ENCODE measurements around the gene PHLDA2. TPM values are rescaled to one million over a fixed set of nuclear protein-coding genes. Genes with fewer than 3 reads are reported as not detected.
A peak's percentile ranks its signal among the peaks of the same experiment; 100 is the strongest.

PHLDA2 gene
- total and polyA plus RNA-seq, 2 donors from 2014 or later: 9.0 to 19.7 TPM

DNA sequence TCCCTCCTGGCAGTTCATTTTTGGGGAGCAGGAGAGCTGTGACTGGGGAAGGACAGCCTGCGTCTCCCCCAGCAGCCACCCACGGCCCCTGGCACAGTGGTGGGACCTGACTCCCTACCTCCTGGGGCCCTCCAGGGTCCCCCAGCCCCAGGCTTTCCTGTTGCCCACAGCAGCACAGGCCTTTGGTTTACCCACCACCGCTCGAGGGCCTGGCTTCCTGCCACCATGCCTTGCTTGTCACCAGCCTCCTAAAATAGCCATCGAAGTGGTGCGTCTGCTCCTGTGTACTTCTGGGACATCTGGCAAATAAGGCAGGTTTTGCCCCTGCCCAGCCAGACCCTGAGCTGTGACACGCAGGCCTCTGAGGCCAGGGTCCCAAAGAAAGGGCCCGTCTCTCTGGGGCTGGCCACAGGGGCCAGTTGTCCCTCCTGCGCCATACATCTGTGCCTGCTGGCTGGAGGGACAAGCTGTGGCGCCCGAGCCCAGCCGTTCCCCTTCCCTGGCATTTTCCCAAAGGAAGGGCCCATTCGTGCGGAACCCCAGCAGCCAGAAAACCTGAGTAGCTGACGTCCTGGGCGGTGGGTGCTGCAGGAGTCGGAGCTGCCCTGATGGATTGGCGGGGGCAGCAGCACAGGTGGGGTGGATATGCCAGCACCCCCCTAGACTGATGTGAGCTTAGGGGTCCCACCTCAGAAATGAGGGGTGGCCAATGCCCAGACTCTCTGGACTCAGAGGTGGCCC is 14.6 kb downstream of the PHLDA2 start:
- Histone ChIP-seq H3K4me1 (ENCODE audit: control insufficient read depth in 2 of 3, insufficient read depth in 2 of 3, low read depth in 1 of 3, low read length in 3 of 3) (peaks cover 0 to 16% (median 0%) of the 10 kb centered on the region in 3 donors), H3K27me3 (ENCODE audit: control insufficient read depth, insufficient read depth, low read length) (no peaks in the 10 kb centered on the region), H3K9ac (ENCODE audit: low read length in 3 of 3) (no peak overlapping the region), H3K9me3 (ENCODE audit: control insufficient read depth in 2 of 3, insufficient read depth in 1 of 3, low read length in 3 of 3) (no peaks in the 10 kb centered on the region), H3K27ac (ENCODE audit: low read depth in 2 of 2, low read length in 2 of 2) (no peak overlapping the region), H3K4me3 (ENCODE audit: low read length in 3 of 3) (no peak overlapping the region), H3K36me3 (ENCODE audit: control insufficient read depth in 2 of 3, insufficient read depth in 3 of 3, low read length in 3 of 3) (no peaks in the 10 kb centered on the region)
- FAIRE-seq (no peak), DNase-seq (peak in 1 of 5 donors; percentile 54)
- TF ChIP-seq, protein P1, sequence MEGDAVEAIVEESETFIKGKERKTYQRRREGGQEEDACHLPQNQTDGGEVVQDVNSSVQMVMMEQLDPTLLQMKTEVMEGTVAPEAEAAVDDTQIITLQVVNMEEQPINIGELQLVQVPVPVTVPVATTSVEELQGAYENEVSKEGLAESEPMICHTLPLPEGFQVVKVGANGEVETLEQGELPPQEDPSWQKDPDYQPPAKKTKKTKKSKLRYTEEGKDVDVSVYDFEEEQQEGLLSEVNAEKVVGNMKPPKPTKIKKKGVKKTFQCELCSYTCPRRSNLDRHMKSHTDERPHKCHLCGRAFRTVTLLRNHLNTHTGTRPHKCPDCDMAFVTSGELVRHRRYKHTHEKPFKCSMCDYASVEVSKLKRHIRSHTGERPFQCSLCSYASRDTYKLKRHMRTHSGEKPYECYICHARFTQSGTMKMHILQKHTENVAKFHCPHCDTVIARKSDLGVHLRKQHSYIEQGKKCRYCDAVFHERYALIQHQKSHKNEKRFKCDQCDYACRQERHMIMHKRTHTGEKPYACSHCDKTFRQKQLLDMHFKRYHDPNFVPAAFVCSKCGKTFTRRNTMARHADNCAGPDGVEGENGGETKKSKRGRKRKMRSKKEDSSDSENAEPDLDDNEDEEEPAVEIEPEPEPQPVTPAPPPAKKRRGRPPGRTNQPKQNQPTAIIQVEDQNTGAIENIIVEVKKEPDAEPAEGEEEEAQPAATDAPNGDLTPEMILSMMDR (IDR thresholded peaks at IDR 0.05; ENCODE audit: borderline replicate concordance, extremely low read depth, insufficient read depth): no peak
- intact Hi-C loops (cut with DNase I): no loop called here

DNA sequence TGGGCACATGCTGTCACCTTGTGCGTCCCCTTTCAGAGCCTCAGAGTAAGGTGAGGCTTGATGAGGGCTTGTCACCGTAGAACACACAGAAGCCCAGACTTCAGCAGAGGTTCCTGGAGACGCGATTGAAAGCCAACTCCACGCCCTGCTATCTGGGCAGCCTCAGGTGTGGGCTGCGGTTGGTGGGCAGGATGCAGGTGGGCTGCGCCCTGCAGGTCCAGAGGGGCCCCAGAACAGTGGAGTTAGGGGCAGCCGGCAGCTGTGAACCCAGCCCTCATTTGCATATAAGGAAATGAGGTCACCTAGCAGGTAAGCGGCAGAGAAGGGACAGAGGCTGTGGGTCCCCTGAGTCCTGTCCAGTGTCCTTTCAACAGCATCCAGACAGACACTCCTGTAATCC is 15.4 kb downstream of the PHLDA2 start:
- no peaks in the 10 kb centered on the region for H3K9me3 ChIP-seq (ENCODE audit: control insufficient read depth in 2 of 3, insufficient read depth in 1 of 3, low read length in 3 of 3)
- DNase-seq (no peak), FAIRE-seq (no peak)
- peaks cover 0 to 16% (median 0%) of the 10 kb centered on the region in 3 donors for H3K4me1 ChIP-seq (ENCODE audit: control insufficient read depth in 2 of 3, insufficient read depth in 2 of 3, low read depth in 1 of 3, low read length in 3 of 3)
- peak overlapping the region in 1 of 3 donors; percentile 22 for H3K9ac ChIP-seq (ENCODE audit: low read length in 3 of 3)
- no peak overlapping the region for H3K4me3 ChIP-seq (ENCODE audit: low read length in 3 of 3)
- no peaks in the 10 kb centered on the region for H3K27me3 ChIP-seq (ENCODE audit: control insufficient read depth, insufficient read depth, low read length)
- no peaks in the 10 kb centered on the region for H3K36me3 ChIP-seq (ENCODE audit: control insufficient read depth in 2 of 3, insufficient read depth in 3 of 3, low read length in 3 of 3)
- intact Hi-C loops (cut with DNase I): no loop called here
- H3K27ac ChIP-seq (ENCODE audit: low read depth in 2 of 2, low read length in 2 of 2): peak overlapping the region in 1 of 2 donors; percentile 60
- TF ChIP-seq, protein P1 (IDR thresholded peaks at IDR 0.05; ENCODE audit: borderline replicate concordance, extremely low read depth, insufficient read depth): no peak

DNA sequence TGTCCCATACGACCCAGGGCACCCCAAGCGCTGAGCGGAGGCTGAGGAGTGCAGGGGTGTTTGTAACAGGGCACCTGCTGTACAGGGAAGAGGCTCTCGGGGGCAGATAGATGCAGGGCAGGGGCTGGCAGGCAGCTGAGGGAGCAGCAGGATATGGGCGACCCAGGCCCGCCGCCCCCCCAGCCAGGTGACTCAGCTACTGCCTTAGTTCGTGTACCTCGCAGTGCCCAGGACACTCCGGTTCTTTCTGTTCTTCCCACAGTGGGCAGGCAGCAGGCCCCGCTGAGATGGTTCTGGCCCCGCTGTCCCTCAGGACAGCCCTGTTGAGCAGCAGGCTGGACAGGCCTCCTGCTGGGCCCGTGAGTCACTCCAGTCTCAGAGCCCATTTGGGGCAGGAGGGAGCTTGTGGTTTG is 16.2 kb downstream of the PHLDA2 start:
- no peaks in the 10 kb centered on the region for H3K9me3 ChIP-seq (ENCODE audit: control insufficient read depth in 2 of 3, insufficient read depth in 1 of 3, low read length in 3 of 3)
- peak overlapping the region in 1 of 3 donors; percentile 15 for H3K9ac ChIP-seq (ENCODE audit: low read length in 3 of 3)
- peak overlapping the region; percentile 59 to 60 for H3K27ac ChIP-seq (ENCODE audit: low read depth in 2 of 2, low read length in 2 of 2)
- FAIRE-seq (no peak), DNase-seq (no peak)
- H3K36me3 ChIP-seq (ENCODE audit: control insufficient read depth in 2 of 3, insufficient read depth in 3 of 3, low read length in 3 of 3): no peaks in the 10 kb centered on the region
- peaks cover 0 to 16% (median 0%) of the 10 kb centered on the region in 3 donors for H3K4me1 ChIP-seq (ENCODE audit: control insufficient read depth in 2 of 3, insufficient read depth in 2 of 3, low read depth in 1 of 3, low read length in 3 of 3)
- no peak overlapping the region for H3K4me3 ChIP-seq (ENCODE audit: low read length in 3 of 3)
- no peaks in the 10 kb centered on the region for H3K27me3 ChIP-seq (ENCODE audit: control insufficient read depth, insufficient read depth, low read length)
- TF ChIP-seq, protein P1 (IDR thresholded peaks at IDR 0.05; ENCODE audit: borderline replicate concordance, extremely low read depth, insufficient read depth): no peak
- intact Hi-C loops (cut with DNase I): no loop called here
